ENCODE data around the gene TOR3A.
A peak's percentile ranks its signal among the peaks of the same experiment; 100 is the strongest.
"Not testable (repeated sequence)": the region's sequence is repeated elsewhere in the genome, so short reads cannot be mapped to it uniquely, and the experiment has no call there.

The TOR3A gene

GRCh38 chr1:179081687-179082332 lies at the start of gene TOR3A:
TOR3A (plus strand) TSS chr1:179082070; CDS start chr1:179082129, 59 bp downstream.
- DNase-seq, result peak; percentile 98 to 100

- no peak for DNase-seq
These were observed 47.1 kb upstream of the TOR3A start for GRCh38 chr1:179034720-179035119.

GRCh38 chr1:179036844-179037465 lies 44.9 kb upstream of the TOR3A start:
- DNase-seq, result no peak

- DNase-seq, result no peak
These were observed 43.2 kb upstream of the TOR3A start for GRCh38 chr1:179038528-179039281.

- not testable (repeated sequence) for DNase-seq
These were observed 42.2 kb upstream of the TOR3A start for GRCh38 chr1:179039502-179040174.

- DNase-seq, result not testable (repeated sequence)
These were observed 41.7 kb upstream of the TOR3A start for GRCh38 chr1:179040175-179040551.

- no peak for DNase-seq
These were observed 39.8 kb upstream of the TOR3A start for GRCh38 chr1:179042087-179042486.

- DNase-seq, result no peak
These were observed 39.2 kb upstream of the TOR3A start for GRCh38 chr1:179042700-179043099.

- DNase-seq, result no peak
These were observed 38.6 kb upstream of the TOR3A start for GRCh38 chr1:179043266-179043665.

GRCh38 chr1:179043907-179044306 lies 38.0 kb upstream of the TOR3A start:
- no peak for DNase-seq

- DNase-seq, result no peak
These were observed 34.8 kb upstream of the TOR3A start for GRCh38 chr1:179046808-179047635.

- DNase-seq, result no peak
These were observed 34.3 kb upstream of the TOR3A start for GRCh38 chr1:179047636-179047997.

GRCh38 chr1:179048339-179049124 lies 33.3 kb upstream of the TOR3A start:
- no peak for DNase-seq

GRCh38 chr1:179052776-179053175 lies 29.1 kb upstream of the TOR3A start:
- DNase-seq, result no peak

GRCh38 chr1:179053486-179053885 lies 28.4 kb upstream of the TOR3A start:
- DNase-seq, result no peak

- no peak for DNase-seq
These were observed 25.9 kb upstream of the TOR3A start for GRCh38 chr1:179055937-179056336.

GRCh38 chr1:179058487-179059483 lies 23.1 kb upstream of the TOR3A start:
- peak; percentile 95 to 97 for DNase-seq

- no peak for DNase-seq
These were observed 20.2 kb upstream of the TOR3A start for GRCh38 chr1:179061360-179062282.

GRCh38 chr1:179066471-179066870 lies 15.4 kb upstream of the TOR3A start:
- DNase-seq, result peak in 1 of 2 experiments; percentile 56
